K562 (cell line): ENCODE results near the gene HELZ. TPM values are rescaled to one million over a fixed set of nuclear protein-coding genes. Genes with fewer than 3 reads are reported as not detected.

Experiments
- ATAC-seq: fragments of 200-7000 bp; cut with Tn5 transposase; 3 replicates; pipeline ENCODE4 v1.9.1; 2020; ENCODE audit warnings: moderate library complexity
- BruUV-seq: library from RNA; stranded (reverse); fragments of 400-500 nt; replicated peaks from 2 replicates; lab custom pipeline; 2021; lab: Mats Ljungman, UMichigan
- CTCF ChIA-PET: fragments of 300-600 bp; formaldehyde crosslinking; extraction: SDS; loops from one replicate; lab custom pipeline; 2021; ENCODE audit warnings: low intra/inter-chr PET ratio; lab: Yijun Ruan, JAX
- POLR2A ChIA-PET: fragments of 300-600, 350-650 bp; sonication (Branson Sonifier 250); formaldehyde crosslinking; extraction: SDS; loops from one replicate; lab custom pipeline; 2021; ENCODE audit warnings: antibody characterized with exemption, inconsistent platforms; lab: Yijun Ruan, JAX
- DNase-seq, 4 experiments: peaks; one replicate each; pipeline versions ENCODE4 v3.0.0 to v3.0.0-alpha.2; 2011 to 2018; ENCODE audit warnings: low spot score in 3 of 4, mixed read lengths in 3 of 4; ENCODE audit errors: extremely low read depth in 1 of 4
- FAIRE-seq: peaks from 2 replicates; lab custom pipeline; 2011; peaks lifted over from hg19 to GRCh38; lab: Jason Lieb, UNC
- H2AFZ ChIP-seq: 2 replicates; pipeline ENCODE4 v1.6.0; 2011; ENCODE audit warnings: low read depth, low read length, control low read depth, inconsistent platforms
- H3K27ac ChIP-seq: fragments of 200-600 bp; 3 replicates; pipeline ENCODE4 v1.8.0; 2011; ENCODE audit warnings: low read depth, mild to moderate bottlenecking, control low read depth, inconsistent platforms, low read length, moderate library complexity, mixed read lengths; ENCODE audit errors: extremely low read depth
- H3K27me3 ChIP-seq, 2 experiments: fragments of 300-600 bp in 1 of 2; 2 replicates in 1 of 2; 3 replicates in 1 of 2; pipeline versions ENCODE4 v1.6.0 to v1.8.0; 2011; ENCODE audit warnings: inconsistent platforms in 2 of 2, low read length in 2 of 2, mild to moderate bottlenecking in 1 of 2, mixed read lengths in 1 of 2, moderate library complexity in 1 of 2; ENCODE audit not compliant: control insufficient read depth in 2 of 2, insufficient read depth in 2 of 2
- H3K36me3 ChIP-seq: fragments of 300-600 bp; 3 replicates; pipeline ENCODE4 v1.8.0; 2011; ENCODE audit warnings: mild to moderate bottlenecking, low read length, inconsistent platforms; ENCODE audit not compliant: control insufficient read depth, insufficient read depth
- H3K4me1 ChIP-seq, 2 experiments: fragments of 200-600 bp in 1 of 2; replicated peaks in 1 of 2; 2 replicates in 1 of 2; 3 replicates in 1 of 2; pipeline versions ENCODE4 v1.5.1 to v1.8.0; 2011; ENCODE audit warnings: inconsistent platforms in 2 of 2, low read length in 2 of 2, mild to moderate bottlenecking in 1 of 2, mixed read lengths in 1 of 2, moderate library complexity in 1 of 2; ENCODE audit not compliant: control insufficient read depth in 2 of 2, insufficient read depth in 2 of 2
- H3K4me2 ChIP-seq: 2 replicates; pipeline ENCODE4 v1.6.1; 2011; ENCODE audit warnings: low read length, control low read depth, inconsistent platforms, mixed read lengths; ENCODE audit not compliant: insufficient read depth
- H3K4me3 ChIP-seq: fragments of 200-600 bp; sonication (generic), shearing (Covaris generic); 2 replicates; pipeline ENCODE4 v1.5.1; 2016; ENCODE audit warnings: control low read depth, inconsistent platforms
- H3K79me2 ChIP-seq: fragments of 200-600 bp; 3 replicates; pipeline ENCODE4 v1.8.0; 2011; ENCODE audit warnings: low read length, inconsistent platforms; ENCODE audit not compliant: control insufficient read depth, insufficient read depth
- H3K9ac ChIP-seq, 2 experiments: 2 replicates each; pipeline versions ENCODE4 v1.6.0 to v1.6.1; 2011; ENCODE audit warnings: low read depth in 2 of 2, low read length in 2 of 2, control low read depth in 1 of 2, inconsistent platforms in 1 of 2, mild to moderate bottlenecking in 1 of 2, mixed read lengths in 1 of 2; ENCODE audit not compliant: insufficient read depth in 1 of 2
- H3K9me1 ChIP-seq: one replicate; pipeline ENCODE4 v1.6.0; 2011; ENCODE audit warnings: inconsistent platforms, mild to moderate bottlenecking, low read length, moderate library complexity; ENCODE audit not compliant: control insufficient read depth, insufficient read depth
- H3K9me3 ChIP-seq: replicated peaks from 2 replicates; pipeline ENCODE4 v1.5.1; 2011; ENCODE audit warnings: low read depth, low read length, inconsistent platforms; ENCODE audit not compliant: control insufficient read depth, insufficient read depth
- H4K20me1 ChIP-seq: replicated peaks from 2 replicates; pipeline ENCODE4 v1.6.1; 2011; ENCODE audit warnings: low read length, inconsistent platforms, mixed read lengths; ENCODE audit not compliant: control insufficient read depth, insufficient read depth
- ADNP ChIP-seq: fragments of 200-800 bp; sonication (Bioruptor generic); IDR thresholded peaks from 2 replicates; pipeline ENCODE4 v1.6.1; 2016; ENCODE audit warnings: missing genetic modification characterization, missing compliant biosample characterization
- CEBPG ChIP-seq, 3 experiments: fragments of 200-800 bp in 1 of 3; sonication (Bioruptor generic) in 1 of 3; sonication (generic) in 1 of 3; formaldehyde crosslinking in 1 of 3; IDR thresholded peaks in 2 of 3; conservative IDR thresholded peaks in 1 of 3; 2 replicates each; pipeline versions ENCODE4 v1.6.1 to v1.8.0; 2016 to 2022; ENCODE audit warnings: missing compliant biosample characterization in 2 of 3, missing genetic modification characterization in 2 of 3, mild to moderate bottlenecking in 1 of 3, missing genetic modification reagents in 1 of 3
- GTF2F1 ChIP-seq: IDR thresholded peaks from 2 replicates; pipeline ENCODE4 v1.6.1; 2011; ENCODE audit warnings: low read depth, low read length, improper control_type of control experiment
- HNRNPUL1 ChIP-seq: fragments of 200-400 bp; formaldehyde crosslinking; IDR thresholded peaks from 2 replicates; pipeline ENCODE4 v1.6.1; 2017; ENCODE audit warnings: low read length
- HOXB6 ChIP-seq: fragments of 250-450 bp; sonication (Bioruptor Pico); IDR thresholded peaks from 2 replicates; pipeline ENCODE4 v1.5.1; 2022; ENCODE audit warnings: mild to moderate bottlenecking, borderline replicate concordance
- NCOA1 ChIP-seq: fragments of 450-650 bp; IDR thresholded peaks from 2 replicates; pipeline ENCODE4 v1.6.1; 2016; ENCODE audit warnings: low read depth
- SMAD3 ChIP-seq: fragments of 450-650 bp; formaldehyde crosslinking; conservative IDR thresholded peaks from 2 replicates; pipeline ENCODE4 v1.4.0; 2020; ENCODE audit warnings: mild to moderate bottlenecking
- SNIP1 ChIP-seq: fragments of 450-650 bp; IDR thresholded peaks from 2 replicates; pipeline ENCODE4 v1.7.1; 2017; ENCODE audit warnings: low read depth, mild to moderate bottlenecking
- SOX6 ChIP-seq: fragments of 450-650 bp; IDR thresholded peaks from 2 replicates; pipeline ENCODE4 v1.6.1; 2014; ENCODE audit warnings: mild to moderate bottlenecking
- ZNF77 ChIP-seq: fragments of 250-450 bp; sonication (Bioruptor Pico); IDR thresholded peaks from 2 replicates; pipeline ENCODE4 v1.5.0; 2020
- ZZZ3 ChIP-seq: fragments of 450-650 bp; IDR thresholded peaks from 2 replicates; pipeline ENCODE4 v1.6.1; 2016; ENCODE audit warnings: antibody characterized with exemption, mild to moderate bottlenecking, moderate library complexity
- WGBS: fragments of 100-300 bp; shearing (Covaris generic); methylation state at CpG from one replicate; pipeline ENCODE4 v1.1.6; 2016; ENCODE audit warnings: low coverage, mixed read lengths; ENCODE audit not compliant: insufficient coverage; ENCODE audit errors: missing lambda C conversion rate; 5-methylcytosine and 5-hydroxymethylcytosine counted together
- in situ Hi-C: fragments of 300-500 bp; cut with MboI; formaldehyde crosslinking; loops from 4 replicates; pipeline ENCODE4 v1.15.0; 2018; ENCODE audit warnings: inconsistent platforms, mixed read lengths
- intact Hi-C: fragments of 100-400 bp; cut with micrococcal nuclease; formaldehyde crosslinking; loops from 2 replicates; pipeline ENCODE4 v1.14.2; 2022
- polyA plus RNA-seq, 8 experiments: library from polyadenylated mRNA; depleted of rRNA in 4 of 8; stranded (reverse) in 5 of 8; unstranded in 3 of 8; fragments of >200 nt; fragmentation: Nextera tagmentation in 2 of 8; fragmentation: Illumina TruSeq in 1 of 8; extraction: Ambion mirVana in 2 of 8; extraction: Trizol in 1 of 8; gene quantifications; 2 replicates each; pipeline versions ENCODE4 v1.2.1 to v1.2.3, GENCODE V29; 2011 to 2014; ENCODE audit warnings: inconsistent platforms in 1 of 8, missing spikeins in 1 of 8
- total RNA-seq, 7 experiments: library from RNA; depleted of rRNA in 6 of 7; stranded (reverse); fragments of >200 nt in 6 of 7; fragmentation: Illumina TruSeq in 2 of 7; extraction: Trizol in 2 of 7; gene quantifications; 2 replicates each; pipeline versions ENCODE4 v1.2.1 to v1.2.3, GENCODE V29; 2011 to 2021; ENCODE audit warnings: low replicate concordance in 1 of 7
- TF ChIP-seq, protein P1 (sequence below): fragments of 450-650 bp; IDR thresholded peaks from 2 replicates; pipeline ENCODE4 v1.6.1; 2016; ENCODE audit warnings: mild to moderate bottlenecking
- TF ChIP-seq, protein P2 (sequence below): sonication (generic); formaldehyde crosslinking; IDR thresholded peaks from 2 replicates; pipeline ENCODE4 v1.8.0; 2022; ENCODE audit warnings: mild to moderate bottlenecking, missing genetic modification reagents

HELZ gene
- total and polyA plus RNA-seq, 9 of the 15 experiments (the other 6 are each of a cell fraction or from before 2014, with no cell fraction given) = 5.2 to 39.8 (median 17.3) TPM

DNA sequence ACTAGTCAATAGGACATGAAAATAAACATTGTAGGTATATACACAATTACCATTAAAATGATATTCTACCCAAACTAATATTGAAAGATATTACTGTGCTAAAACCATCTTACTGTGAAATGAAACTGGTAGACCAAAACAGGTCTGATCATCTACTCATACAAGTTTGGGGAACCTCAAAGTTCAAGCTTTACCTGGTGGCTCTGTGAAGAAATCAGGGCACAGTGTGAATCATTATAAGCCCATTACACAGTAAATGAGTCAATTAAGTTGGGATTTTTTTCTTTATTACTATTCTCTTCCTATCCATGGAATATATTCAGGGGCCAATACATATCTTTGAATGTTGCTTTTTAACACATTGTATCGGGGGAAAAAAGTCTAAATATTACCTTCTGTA is 57.1 kb downstream of the HELZ start:
- Histone ChIP-seq H2AFZ (no peak overlapping the region), H3K9ac (no peak overlapping the region), H3K4me3 (no peak overlapping the region), H3K79me2 (no peaks in the 10 kb centered on the region), H3K9me1 (no peaks in the 10 kb centered on the region), H4K20me1 (no peaks in the 10 kb centered on the region), H3K4me1 (no peaks in the 10 kb centered on the region), H3K9me3 (no peaks in the 10 kb centered on the region), H3K36me3 (peaks cover 40% of the 10 kb centered on the region; the same call in 2 of the 3 replicates)
- POLR2A ChIA-PET = no interaction called here
- FAIRE-seq (no peak), DNase-seq (no peak)
- in situ Hi-C loops = no loop called here
- CTCF ChIA-PET = no interaction called here
- WGBS = 100% methylated on average over 1 of the region's 1 CpG
- TF ChIP-seq, protein P1, sequence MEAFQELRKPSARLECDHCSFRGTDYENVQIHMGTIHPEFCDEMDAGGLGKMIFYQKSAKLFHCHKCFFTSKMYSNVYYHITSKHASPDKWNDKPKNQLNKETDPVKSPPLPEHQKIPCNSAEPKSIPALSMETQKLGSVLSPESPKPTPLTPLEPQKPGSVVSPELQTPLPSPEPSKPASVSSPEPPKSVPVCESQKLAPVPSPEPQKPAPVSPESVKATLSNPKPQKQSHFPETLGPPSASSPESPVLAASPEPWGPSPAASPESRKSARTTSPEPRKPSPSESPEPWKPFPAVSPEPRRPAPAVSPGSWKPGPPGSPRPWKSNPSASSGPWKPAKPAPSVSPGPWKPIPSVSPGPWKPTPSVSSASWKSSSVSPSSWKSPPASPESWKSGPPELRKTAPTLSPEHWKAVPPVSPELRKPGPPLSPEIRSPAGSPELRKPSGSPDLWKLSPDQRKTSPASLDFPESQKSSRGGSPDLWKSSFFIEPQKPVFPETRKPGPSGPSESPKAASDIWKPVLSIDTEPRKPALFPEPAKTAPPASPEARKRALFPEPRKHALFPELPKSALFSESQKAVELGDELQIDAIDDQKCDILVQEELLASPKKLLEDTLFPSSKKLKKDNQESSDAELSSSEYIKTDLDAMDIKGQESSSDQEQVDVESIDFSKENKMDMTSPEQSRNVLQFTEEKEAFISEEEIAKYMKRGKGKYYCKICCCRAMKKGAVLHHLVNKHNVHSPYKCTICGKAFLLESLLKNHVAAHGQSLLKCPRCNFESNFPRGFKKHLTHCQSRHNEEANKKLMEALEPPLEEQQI = no peak
- no peak for TF ChIP-seq HNRNPUL1
- TF ChIP-seq CEBPG (CRISPR knock-in tag; IDR thresholded peaks at IDR 0.05) = no peak
- TF ChIP-seq CEBPG (tag; conservative IDR thresholded peaks at IDR 0.05 in 1 of 2, IDR thresholded peaks at IDR 0.05 in 1 of 2) = no peak
- TF ChIP-seq NCOA1 = no peak
- TF ChIP-seq SNIP1 = no peak
- no peak for TF ChIP-seq ZZZ3
- no peak for TF ChIP-seq SOX6
- no peak for TF ChIP-seq HOXB6
- no peak for TF ChIP-seq ZNF77 (CRISPR knock-in tag)
- TF ChIP-seq ADNP (tag) = no peak
- TF ChIP-seq SMAD3 (CRISPR knock-in tag) = no peak
- no peak for TF ChIP-seq GTF2F1
- TF ChIP-seq, protein P2, sequence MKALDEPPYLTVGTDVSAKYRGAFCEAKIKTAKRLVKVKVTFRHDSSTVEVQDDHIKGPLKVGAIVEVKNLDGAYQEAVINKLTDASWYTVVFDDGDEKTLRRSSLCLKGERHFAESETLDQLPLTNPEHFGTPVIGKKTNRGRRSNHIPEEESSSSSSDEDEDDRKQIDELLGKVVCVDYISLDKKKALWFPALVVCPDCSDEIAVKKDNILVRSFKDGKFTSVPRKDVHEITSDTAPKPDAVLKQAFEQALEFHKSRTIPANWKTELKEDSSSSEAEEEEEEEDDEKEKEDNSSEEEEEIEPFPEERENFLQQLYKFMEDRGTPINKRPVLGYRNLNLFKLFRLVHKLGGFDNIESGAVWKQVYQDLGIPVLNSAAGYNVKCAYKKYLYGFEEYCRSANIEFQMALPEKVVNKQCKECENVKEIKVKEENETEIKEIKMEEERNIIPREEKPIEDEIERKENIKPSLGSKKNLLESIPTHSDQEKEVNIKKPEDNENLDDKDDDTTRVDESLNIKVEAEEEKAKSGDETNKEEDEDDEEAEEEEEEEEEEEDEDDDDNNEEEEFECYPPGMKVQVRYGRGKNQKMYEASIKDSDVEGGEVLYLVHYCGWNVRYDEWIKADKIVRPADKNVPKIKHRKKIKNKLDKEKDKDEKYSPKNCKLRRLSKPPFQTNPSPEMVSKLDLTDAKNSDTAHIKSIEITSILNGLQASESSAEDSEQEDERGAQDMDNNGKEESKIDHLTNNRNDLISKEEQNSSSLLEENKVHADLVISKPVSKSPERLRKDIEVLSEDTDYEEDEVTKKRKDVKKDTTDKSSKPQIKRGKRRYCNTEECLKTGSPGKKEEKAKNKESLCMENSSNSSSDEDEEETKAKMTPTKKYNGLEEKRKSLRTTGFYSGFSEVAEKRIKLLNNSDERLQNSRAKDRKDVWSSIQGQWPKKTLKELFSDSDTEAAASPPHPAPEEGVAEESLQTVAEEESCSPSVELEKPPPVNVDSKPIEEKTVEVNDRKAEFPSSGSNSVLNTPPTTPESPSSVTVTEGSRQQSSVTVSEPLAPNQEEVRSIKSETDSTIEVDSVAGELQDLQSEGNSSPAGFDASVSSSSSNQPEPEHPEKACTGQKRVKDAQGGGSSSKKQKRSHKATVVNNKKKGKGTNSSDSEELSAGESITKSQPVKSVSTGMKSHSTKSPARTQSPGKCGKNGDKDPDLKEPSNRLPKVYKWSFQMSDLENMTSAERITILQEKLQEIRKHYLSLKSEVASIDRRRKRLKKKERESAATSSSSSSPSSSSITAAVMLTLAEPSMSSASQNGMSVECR = no peak
- TF ChIP-seq, all 486 proteins: peak for 0
- H3K27me3 ChIP-seq = no peaks in the 10 kb centered on the region
- H3K27ac ChIP-seq = no peak overlapping the region
- intact Hi-C loops = no loop called here
- ATAC-seq = no peak
- H3K4me2 ChIP-seq = no peak overlapping the region
- no TSS peak for BruUV-seq
